K562 (cell line): ENCODE results near the gene PPP6C. TPM values are rescaled to one million over a fixed set of nuclear protein-coding genes. Genes with fewer than 3 reads are reported as not detected.

ENCODE experiments used
- ATAC-seq: fragments of 200-7000 bp; cut with Tn5 transposase; 3 replicates; pipeline ENCODE4 v1.9.1; 2020; ENCODE audit warnings: moderate library complexity
- BruUV-seq: library from RNA; stranded (reverse); fragments of 400-500 nt; replicated peaks from 2 replicates; lab custom pipeline; 2021; lab: Mats Ljungman, UMichigan
- CTCF ChIA-PET: fragments of 300-600 bp; formaldehyde crosslinking; extraction: SDS; loops from one replicate; lab custom pipeline; 2021; ENCODE audit warnings: low intra/inter-chr PET ratio; lab: Yijun Ruan, JAX
- POLR2A ChIA-PET: fragments of 300-600, 350-650 bp; sonication (Branson Sonifier 250); formaldehyde crosslinking; extraction: SDS; loops from one replicate; lab custom pipeline; 2021; ENCODE audit warnings: antibody characterized with exemption, inconsistent platforms; lab: Yijun Ruan, JAX
- DNase-seq, 4 experiments: peaks; one replicate each; pipeline versions ENCODE4 v3.0.0 to v3.0.0-alpha.2; 2011 to 2018; ENCODE audit warnings: low spot score in 3 of 4, mixed read lengths in 3 of 4; ENCODE audit errors: extremely low read depth in 1 of 4
- FAIRE-seq: peaks from 2 replicates; lab custom pipeline; 2011; peaks lifted over from hg19 to GRCh38; lab: Jason Lieb, UNC
- H2AFZ ChIP-seq: 2 replicates; pipeline ENCODE4 v1.6.0; 2011; ENCODE audit warnings: low read depth, low read length, control low read depth, inconsistent platforms
- H3K27ac ChIP-seq: fragments of 200-600 bp; 3 replicates; pipeline ENCODE4 v1.8.0; 2011; ENCODE audit warnings: low read depth, mild to moderate bottlenecking, control low read depth, inconsistent platforms, low read length, moderate library complexity, mixed read lengths; ENCODE audit errors: extremely low read depth
- H3K27me3 ChIP-seq, 2 experiments: fragments of 300-600 bp in 1 of 2; 2 replicates in 1 of 2; 3 replicates in 1 of 2; pipeline versions ENCODE4 v1.6.0 to v1.8.0; 2011; ENCODE audit warnings: inconsistent platforms in 2 of 2, low read length in 2 of 2, mild to moderate bottlenecking in 1 of 2, mixed read lengths in 1 of 2, moderate library complexity in 1 of 2; ENCODE audit not compliant: control insufficient read depth in 2 of 2, insufficient read depth in 2 of 2
- H3K36me3 ChIP-seq: fragments of 300-600 bp; 3 replicates; pipeline ENCODE4 v1.8.0; 2011; ENCODE audit warnings: mild to moderate bottlenecking, low read length, inconsistent platforms; ENCODE audit not compliant: control insufficient read depth, insufficient read depth
- H3K4me1 ChIP-seq, 2 experiments: fragments of 200-600 bp in 1 of 2; replicated peaks in 1 of 2; 2 replicates in 1 of 2; 3 replicates in 1 of 2; pipeline versions ENCODE4 v1.5.1 to v1.8.0; 2011; ENCODE audit warnings: inconsistent platforms in 2 of 2, low read length in 2 of 2, mild to moderate bottlenecking in 1 of 2, mixed read lengths in 1 of 2, moderate library complexity in 1 of 2; ENCODE audit not compliant: control insufficient read depth in 2 of 2, insufficient read depth in 2 of 2
- H3K4me2 ChIP-seq: 2 replicates; pipeline ENCODE4 v1.6.1; 2011; ENCODE audit warnings: low read length, control low read depth, inconsistent platforms, mixed read lengths; ENCODE audit not compliant: insufficient read depth
- H3K4me3 ChIP-seq: fragments of 200-600 bp; sonication (generic), shearing (Covaris generic); 2 replicates; pipeline ENCODE4 v1.5.1; 2016; ENCODE audit warnings: control low read depth, inconsistent platforms
- H3K79me2 ChIP-seq: fragments of 200-600 bp; 3 replicates; pipeline ENCODE4 v1.8.0; 2011; ENCODE audit warnings: low read length, inconsistent platforms; ENCODE audit not compliant: control insufficient read depth, insufficient read depth
- H3K9ac ChIP-seq, 2 experiments: 2 replicates each; pipeline versions ENCODE4 v1.6.0 to v1.6.1; 2011; ENCODE audit warnings: low read depth in 2 of 2, low read length in 2 of 2, control low read depth in 1 of 2, inconsistent platforms in 1 of 2, mild to moderate bottlenecking in 1 of 2, mixed read lengths in 1 of 2; ENCODE audit not compliant: insufficient read depth in 1 of 2
- H3K9me1 ChIP-seq: one replicate; pipeline ENCODE4 v1.6.0; 2011; ENCODE audit warnings: inconsistent platforms, mild to moderate bottlenecking, low read length, moderate library complexity; ENCODE audit not compliant: control insufficient read depth, insufficient read depth
- H3K9me3 ChIP-seq: replicated peaks from 2 replicates; pipeline ENCODE4 v1.5.1; 2011; ENCODE audit warnings: low read depth, low read length, inconsistent platforms; ENCODE audit not compliant: control insufficient read depth, insufficient read depth
- H4K20me1 ChIP-seq: replicated peaks from 2 replicates; pipeline ENCODE4 v1.6.1; 2011; ENCODE audit warnings: low read length, inconsistent platforms, mixed read lengths; ENCODE audit not compliant: control insufficient read depth, insufficient read depth
- NFRKB ChIP-seq: fragments of 450-650 bp; IDR thresholded peaks from 2 replicates; pipeline ENCODE4 v1.6.1; 2016; ENCODE audit warnings: low read depth
- NR0B1 ChIP-seq: fragments of 450-650 bp; IDR thresholded peaks from one replicate; pipeline ENCODE4 v1.6.1; 2018; ENCODE audit warnings: mild to moderate bottlenecking, moderate library complexity; ENCODE audit not compliant: partially characterized antibody
- PYGO2 ChIP-seq: fragments of 450-650 bp; IDR thresholded peaks from 2 replicates; pipeline ENCODE4 v1.6.1; 2016; ENCODE audit warnings: mild to moderate bottlenecking, missing genetic modification characterization, moderate library complexity, missing compliant biosample characterization
- SRSF9 ChIP-seq: fragments of 200-400 bp; formaldehyde crosslinking; IDR thresholded peaks from 2 replicates; pipeline ENCODE4 v1.6.1; 2017; ENCODE audit warnings: low read depth, low read length, borderline replicate concordance
- TEAD1 ChIP-seq, 2 experiments: fragments of 450-650 bp in 1 of 2; sonication (generic) in 1 of 2; formaldehyde crosslinking; IDR thresholded peaks; 2 replicates each; pipeline versions ENCODE4 v1.4.0 to v1.8.0; 2020 to 2022; ENCODE audit warnings: mild to moderate bottlenecking in 2 of 2, missing genetic modification reagents in 1 of 2
- XRCC3 ChIP-seq: fragments of 450-650 bp; IDR thresholded peaks from 2 replicates; pipeline ENCODE4 v1.6.1; 2017; ENCODE audit warnings: mild to moderate bottlenecking, moderate library complexity
- WGBS: fragments of 100-300 bp; shearing (Covaris generic); methylation state at CpG from one replicate; pipeline ENCODE4 v1.1.6; 2016; ENCODE audit warnings: low coverage, mixed read lengths; ENCODE audit not compliant: insufficient coverage; ENCODE audit errors: missing lambda C conversion rate; 5-methylcytosine and 5-hydroxymethylcytosine counted together
- in situ Hi-C: fragments of 300-500 bp; cut with MboI; formaldehyde crosslinking; loops from 4 replicates; pipeline ENCODE4 v1.15.0; 2018; ENCODE audit warnings: inconsistent platforms, mixed read lengths
- intact Hi-C: fragments of 100-400 bp; cut with micrococcal nuclease; formaldehyde crosslinking; loops from 2 replicates; pipeline ENCODE4 v1.14.2; 2022
- polyA plus RNA-seq, 8 experiments: library from polyadenylated mRNA; depleted of rRNA in 4 of 8; stranded (reverse) in 5 of 8; unstranded in 3 of 8; fragments of >200 nt; fragmentation: Nextera tagmentation in 2 of 8; fragmentation: Illumina TruSeq in 1 of 8; extraction: Ambion mirVana in 2 of 8; extraction: Trizol in 1 of 8; gene quantifications; 2 replicates each; pipeline versions ENCODE4 v1.2.1 to v1.2.3, GENCODE V29; 2011 to 2014; ENCODE audit warnings: inconsistent platforms in 1 of 8, missing spikeins in 1 of 8
- total RNA-seq, 7 experiments: library from RNA; depleted of rRNA in 6 of 7; stranded (reverse); fragments of >200 nt in 6 of 7; fragmentation: Illumina TruSeq in 2 of 7; extraction: Trizol in 2 of 7; gene quantifications; 2 replicates each; pipeline versions ENCODE4 v1.2.1 to v1.2.3, GENCODE V29; 2011 to 2021; ENCODE audit warnings: low replicate concordance in 1 of 7

PPP6C gene
- total and polyA plus RNA-seq, 9 of the 15 experiments (the other 6 are each of a cell fraction or from before 2014, with no cell fraction given), result 18.8 to 44.8 (median 38.3) TPM

- intact Hi-C loops, result loop anchor here (5.0 kb wide), 1 partner anchor 232 kb away; no protein-coding TSS in a partner anchor
- no peak overlapping the region for H3K9ac ChIP-seq
- H3K79me2 ChIP-seq, result peaks cover 39% of the 10 kb centered on the region
- no TSS peak for BruUV-seq
- H3K27me3 ChIP-seq, result no peaks in the 10 kb centered on the region
- H3K4me2 ChIP-seq, result no peak overlapping the region
- H4K20me1 ChIP-seq, result no peaks in the 10 kb centered on the region
- ATAC-seq, result no peak
- TF ChIP-seq NFRKB, result no peak
- no peak for TF ChIP-seq XRCC3
- no peak for TF ChIP-seq SRSF9
- no peak for TF ChIP-seq NR0B1
- TF ChIP-seq TEAD1 (CRISPR knock-in tag; IDR thresholded peaks at IDR 0.05), result no peak
- TF ChIP-seq PYGO2, result no peak
- no peak for FAIRE-seq
- peaks cover 0 to 8% of the 10 kb centered on the region in 2 experiments; a peak in 3 of 5 replicates for H3K4me1 ChIP-seq
- in situ Hi-C loops, result loop anchor here (10.0 kb wide), 2 partner anchors 206 to 276 kb away; partner anchors contain the start of genes ARPC5L and RPL35
- no peak overlapping the region for H3K4me3 ChIP-seq
- no peak overlapping the region for H3K27ac ChIP-seq
- peaks cover 13% of the 10 kb centered on the region; the same call in 2 of the 3 replicates for H3K36me3 ChIP-seq
- no peaks in the 10 kb centered on the region for H3K9me1 ChIP-seq
- POLR2A ChIA-PET, result interaction anchor here (0.6 to 1.4 kb wide), 3 partner anchors 178 to 278 kb away, joined by 3 to 4 read pairs (median 3); no protein-coding TSS in a partner anchor
- WGBS, result 71% methylated on average over 1 of the region's 1 CpG
- no peaks in the 10 kb centered on the region for H3K9me3 ChIP-seq
- no peak for DNase-seq
- CTCF ChIA-PET, result interaction anchor here (0.6 to 0.7 kb wide), 2 partner anchors 52 to 369 kb away, joined by 3 to 4 read pairs; no protein-coding TSS in a partner anchor
- H2AFZ ChIP-seq, result no peak overlapping the region
These were observed 49.0 kb downstream of the PPP6C start for GRCh38 chr9:125140576-125140975.
